ES-I3 (cell line): Measurements from ENCODE around the gene ZC3H12C.

Experiments
- H3K36me3 ChIP-seq: 2 replicates; pipeline ENCODE4 v1.6.1; 2013; ENCODE audit warnings: mild to moderate bottlenecking, low read length, control low read depth, moderate library complexity; ENCODE audit not compliant: insufficient read depth
- H3K4me1 ChIP-seq: 2 replicates; pipeline ENCODE4 v1.6.1; 2013; ENCODE audit warnings: mild to moderate bottlenecking, control low read depth, low read length; ENCODE audit not compliant: insufficient read depth
- H3K9ac ChIP-seq: 2 replicates; pipeline ENCODE4 v1.6.1; 2013; ENCODE audit warnings: low read depth, mild to moderate bottlenecking, low read length, moderate library complexity
- H3K9me3 ChIP-seq: 2 replicates; pipeline ENCODE4 v1.6.1; 2013; ENCODE audit warnings: mild to moderate bottlenecking, low read length, moderate library complexity; ENCODE audit not compliant: control insufficient read depth, insufficient read depth

The ZC3H12C gene

GRCh38 chr11:110070176-110070575, 23.0 kb upstream of the ZC3H12C start:
- no peaks in the 10 kb centered on the region for H3K36me3 ChIP-seq
- no peaks in the 10 kb centered on the region for H3K4me1 ChIP-seq
- H3K9ac ChIP-seq, result no peak overlapping the region
- no peaks in the 10 kb centered on the region for H3K9me3 ChIP-seq

- no peaks in the 10 kb centered on the region for H3K36me3 ChIP-seq
- H3K9ac ChIP-seq, result no peak overlapping the region
- no peaks in the 10 kb centered on the region for H3K9me3 ChIP-seq
- H3K4me1 ChIP-seq, result peaks cover 7% of the 10 kb centered on the region
These were observed 22.0 kb upstream of the ZC3H12C start for GRCh38 chr11:110071197-110071596.

GRCh38 chr11:110072930-110073329, 20.3 kb upstream of the ZC3H12C start:
- Histone ChIP-seq H3K4me1 (peaks cover 20% of the 10 kb centered on the region), H3K9me3 (no peaks in the 10 kb centered on the region), H3K9ac (no peak overlapping the region), H3K36me3 (no peaks in the 10 kb centered on the region)

GRCh38 chr11:110074499-110074898, 18.7 kb upstream of the ZC3H12C start:
- no peaks in the 10 kb centered on the region for H3K36me3 ChIP-seq
- H3K4me1 ChIP-seq, result peaks cover 20% of the 10 kb centered on the region
- no peaks in the 10 kb centered on the region for H3K9me3 ChIP-seq
- no peak overlapping the region for H3K9ac ChIP-seq

DNA sequence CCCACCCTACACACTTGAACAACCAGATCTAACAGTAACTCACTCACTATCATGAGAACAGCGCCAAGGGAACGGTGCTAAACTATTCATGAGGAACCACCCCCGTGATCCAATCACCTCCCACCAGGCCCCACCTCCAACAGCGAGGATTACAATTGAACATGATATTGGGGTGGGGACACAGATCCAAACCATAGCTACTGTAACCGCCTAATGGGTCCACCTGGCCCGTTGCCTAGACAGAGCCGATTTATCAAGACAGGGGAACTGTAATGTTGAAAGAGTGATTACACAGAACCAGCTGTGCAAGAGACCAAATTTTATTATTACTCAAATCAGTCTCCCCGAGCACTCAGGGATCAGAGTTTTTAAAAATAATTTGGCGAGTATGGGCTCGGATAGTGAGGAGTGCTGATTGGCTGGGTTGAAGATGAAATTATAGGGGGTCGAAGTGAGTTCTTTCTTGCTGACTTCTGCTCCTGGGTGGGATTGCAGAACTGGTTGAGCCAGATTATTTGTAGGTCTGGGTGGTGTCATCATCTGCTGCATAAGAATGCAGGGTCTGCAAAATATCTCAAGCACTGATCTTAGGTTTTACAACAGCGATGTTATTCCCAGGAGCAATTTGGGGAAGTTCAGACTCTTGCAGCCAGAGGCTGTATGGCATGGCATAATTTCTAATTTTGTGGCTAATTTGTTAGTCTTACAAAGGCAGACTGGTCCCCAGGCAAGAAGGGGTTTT, 17.9 kb upstream of the ZC3H12C start:
- Histone ChIP-seq H3K9ac (no peak overlapping the region), H3K4me1 (peaks cover 20% of the 10 kb centered on the region), H3K9me3 (no peaks in the 10 kb centered on the region), H3K36me3 (no peaks in the 10 kb centered on the region)

DNA sequence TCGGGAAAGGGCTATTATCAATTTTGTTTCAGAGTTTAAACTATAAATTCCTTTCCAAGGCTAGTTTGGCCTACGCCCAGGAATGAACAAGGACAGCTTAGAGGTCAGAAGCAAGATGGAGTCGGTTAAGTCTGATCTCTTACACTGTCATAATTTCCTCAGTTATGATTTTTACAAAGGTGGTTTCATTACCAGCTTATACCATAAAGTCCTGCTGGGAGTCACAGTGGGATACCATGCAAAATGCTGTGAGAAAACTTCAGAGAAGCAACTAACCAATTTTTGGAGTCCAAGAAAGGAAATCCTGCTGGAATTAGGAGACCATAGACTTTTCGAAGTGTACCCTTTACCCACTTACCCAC, 17.4 kb upstream of the ZC3H12C start:
- H3K9ac ChIP-seq, result no peak overlapping the region
- peaks cover 20% of the 10 kb centered on the region for H3K4me1 ChIP-seq
- H3K36me3 ChIP-seq, result no peaks in the 10 kb centered on the region
- H3K9me3 ChIP-seq, result no peaks in the 10 kb centered on the region

GRCh38 chr11:110076371-110076965, 16.7 kb upstream of the ZC3H12C start:
- no peak overlapping the region for H3K9ac ChIP-seq
- H3K4me1 ChIP-seq, result peaks cover 20% of the 10 kb centered on the region
- no peaks in the 10 kb centered on the region for H3K36me3 ChIP-seq
- H3K9me3 ChIP-seq, result no peaks in the 10 kb centered on the region

GRCh38 chr11:110077346-110077745, 15.8 kb upstream of the ZC3H12C start:
- Histone ChIP-seq H3K4me1 (peaks cover 20% of the 10 kb centered on the region), H3K36me3 (no peaks in the 10 kb centered on the region), H3K9ac (no peak overlapping the region), H3K9me3 (no peaks in the 10 kb centered on the region)

GRCh38 chr11:110077831-110078325, 15.3 kb upstream of the ZC3H12C start:
- peaks cover 20% of the 10 kb centered on the region for H3K4me1 ChIP-seq
- no peaks in the 10 kb centered on the region for H3K36me3 ChIP-seq
- H3K9me3 ChIP-seq, result no peaks in the 10 kb centered on the region
- H3K9ac ChIP-seq, result no peak overlapping the region

DNA sequence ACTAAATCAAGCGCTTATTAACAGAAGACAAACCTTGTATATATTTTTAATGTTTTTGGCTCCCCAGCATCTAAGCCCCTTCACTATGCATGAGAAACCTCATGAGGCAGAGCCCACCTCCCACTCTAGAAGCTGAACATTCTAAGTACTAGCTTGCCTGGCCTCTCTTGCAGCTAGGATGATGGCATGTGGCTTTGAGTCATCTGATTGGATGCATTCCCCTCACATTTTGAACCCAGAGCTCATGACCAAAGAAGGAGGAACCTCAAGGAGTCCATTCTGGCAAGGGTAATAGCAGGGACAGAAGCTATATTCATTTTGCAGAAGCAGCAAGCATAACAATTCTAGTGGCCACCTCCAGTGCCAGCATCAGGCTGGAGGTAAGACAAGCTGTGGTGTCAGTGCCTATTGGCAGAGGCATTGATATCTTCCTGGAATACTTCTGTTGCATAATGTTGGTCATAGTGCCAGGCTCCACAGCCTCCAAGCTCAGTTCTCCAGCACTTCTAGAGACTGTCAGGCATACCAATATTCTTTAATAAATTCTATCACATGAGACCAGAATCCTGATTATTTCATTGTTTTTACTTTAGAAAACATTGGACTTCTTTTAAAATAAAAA, 14.2 kb upstream of the ZC3H12C start:
- Histone ChIP-seq H3K9me3 (no peaks in the 10 kb centered on the region), H3K9ac (no peak overlapping the region), H3K4me1 (peaks cover 20% of the 10 kb centered on the region), H3K36me3 (no peaks in the 10 kb centered on the region)

DNA sequence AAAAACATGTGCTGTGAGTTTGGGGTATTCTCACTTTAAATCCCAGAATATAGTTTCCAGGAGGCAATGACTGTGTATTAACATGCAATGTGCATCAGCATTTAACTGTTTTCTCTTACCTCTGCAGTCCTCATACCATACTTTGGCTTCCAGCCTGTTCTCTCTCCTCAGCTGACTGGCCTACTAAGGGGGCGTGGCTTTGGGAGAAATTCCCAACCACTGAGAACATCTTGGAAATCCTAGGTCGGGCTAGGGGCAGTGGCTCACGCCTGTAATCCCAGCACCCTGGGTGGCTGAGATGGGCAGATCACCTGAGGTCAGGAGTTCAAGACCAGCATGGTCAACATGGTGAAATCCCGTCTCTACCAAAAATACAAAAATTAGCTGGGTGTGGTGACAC, 13.5 kb upstream of the ZC3H12C start:
- H3K9me3 ChIP-seq, result no peaks in the 10 kb centered on the region
- no peak overlapping the region for H3K9ac ChIP-seq

GRCh38 chr11:110081462-110082376, 11.5 kb upstream of the ZC3H12C start:
- no peak overlapping the region for H3K9ac ChIP-seq

More for the DNA sequence above, 13.5 kb upstream of the ZC3H12C start:
- Histone ChIP-seq H3K36me3 (no peaks in the 10 kb centered on the region), H3K4me1 (peaks cover 20% of the 10 kb centered on the region)

GRCh38 chr11:110082899-110083298, 10.3 kb upstream of the ZC3H12C start:
- no peaks in the 10 kb centered on the region for H3K9me3 ChIP-seq
- no peaks in the 10 kb centered on the region for H3K36me3 ChIP-seq
- no peak overlapping the region for H3K9ac ChIP-seq
- H3K4me1 ChIP-seq, result no peaks in the 10 kb centered on the region; the same call in none of the 2 replicates

More at GRCh38 chr11:110081462-110082376, 11.5 kb upstream of the ZC3H12C start:
- H3K9me3 ChIP-seq, result no peaks in the 10 kb centered on the region
- peaks cover 8% of the 10 kb centered on the region for H3K4me1 ChIP-seq
- H3K36me3 ChIP-seq, result no peaks in the 10 kb centered on the region

- H3K9me3 ChIP-seq, result no peaks in the 10 kb centered on the region
- H3K4me1 ChIP-seq, result no peaks in the 10 kb centered on the region; the same call in 1 of the 2 replicates
- no peaks in the 10 kb centered on the region for H3K36me3 ChIP-seq
- H3K9ac ChIP-seq, result no peak overlapping the region
These were observed 7.8 kb upstream of the ZC3H12C start for GRCh38 chr11:110085255-110085838.
